Pancreas (tissue), 10 donors: ENCODE data around the gene LRP2BP. TPM values are rescaled to one million over a fixed set of nuclear protein-coding genes. Genes with fewer than 3 reads are reported as not detected.

Experiments used
- ATAC-seq, 4 donors: fragments of 200-7000 bp; cut with Tn5 transposase; one replicate each; pipeline versions ENCODE4 v1.8.0 to v1.9.1; 2020; ENCODE audit warnings: mild to moderate bottlenecking in 4 of 4, moderate library complexity in 4 of 4
- DNase-seq, 6 donors: peaks; one replicate each; pipeline ENCODE4 v3.0.0-alpha.2; 2020
- FAIRE-seq: peaks from 2 replicates; lab custom pipeline; 2012; peaks lifted over from hg19 to GRCh38; lab: Jason Lieb, UNC
- H3K27ac ChIP-seq, 4 donors: fragments of 200-600 bp; sonication (generic); 1 replicate in 3 of 4; 2 replicates in 1 of 4; pipeline versions ENCODE4 v1.5.0 to v1.8.0; 2020
- H3K27me3 ChIP-seq, 4 donors: fragments of 200-600 bp; one replicate each; pipeline ENCODE4 v1.8.0; 2021
- H3K36me3 ChIP-seq, 3 donors: fragments of 200-600 bp; sonication (generic) in 1 of 3; one replicate each; pipeline versions ENCODE4 v1.5.0 to v1.8.0; 2020 to 2021
- H3K4me1 ChIP-seq, 3 donors: fragments of 200-600 bp; one replicate each; pipeline ENCODE4 v1.8.0; 2021
- H3K4me3 ChIP-seq, 4 donors: fragments of 200-600 bp; sonication (generic) in 2 of 4; one replicate each; pipeline versions ENCODE4 v1.5.0 to v1.8.0; 2020 to 2021
- H3K9me3 ChIP-seq, 4 donors: fragments of 200-600 bp; one replicate each; pipeline ENCODE4 v1.8.0; 2021
- CTCF ChIP-seq, 4 donors: fragments of 200-600 bp; sonication (generic) in 3 of 4; IDR thresholded peaks; one replicate each; pipeline versions ENCODE4 v1.5.0 to v1.8.0; 2021; ENCODE audit warnings: antibody characterized with exemption in 4 of 4
- WGBS, 2 donors: extraction: QIAGEN DNeasy Blood & Tissue Kit; methylation state at CpG; one replicate each; pipeline ENCODE4 v1.1.7; 2013; 5-methylcytosine and 5-hydroxymethylcytosine counted together
- intact Hi-C, 3 donors: fragments of 100-400 bp; cut with DNase I; formaldehyde crosslinking; loops; one replicate each; pipeline versions ENCODE4 v1.11.1 to v1.14.2; 2022
- polyA plus RNA-seq, 2 donors: library from polyadenylated mRNA; stranded (reverse); fragments of 200-250 nt; gene quantifications; one replicate each; pipeline ENCODE4 v1.2.3, GENCODE V29; 2013
- total RNA-seq, 6 donors: library from RNA; stranded (reverse); fragmentation: NEBNext Ultra II Directional in 4 of 6; extraction: Animal tissue kit (Norgen Biotek cat#: 25700) in 4 of 6; gene quantifications; one replicate each; pipeline versions ENCODE4 v1.2.1 to v1.2.4, GENCODE V29; 2021 to 2023
- donor health status: healthy with polysubstance abuse.
- donor health status: DM: no; HTN: no; CAD: no; lungs with moderate emphysema.
- donor health status: DM: no; HTN: no; CAD: no.
- donor health status: control.
- donor health status: control.
- donor health status: Bipolar disorder and iron deficiency.
- donor health status: DM: yes; HTN: yes; CAD: no.
- donor health status: DM: no; HTN: no; CAD: no.
- donor health status: DM: no; HTN: no; CAD: no.
- donor health status: DM: yes; HTN: yes; CAD: no.

The LRP2BP gene
- total and polyA plus RNA-seq, 8 donors = 0.72 to 2.1 (median 1.00) TPM

GRCh38 chr4:185405296-185405999 lies 9.7 kb upstream of the LRP2BP start:
- intact Hi-C loops = no loop called here
- H3K27me3 ChIP-seq = no peaks in the 10 kb centered on the region
- no peak for TF ChIP-seq CTCF (IDR thresholded peaks at IDR 0.05)
- no peak overlapping the region for H3K4me3 ChIP-seq
- no peak for FAIRE-seq
- DNase-seq = no peak
- peak overlapping the region in 2 of 4 donors; percentile 57 to 67 for H3K27ac ChIP-seq
- WGBS, 2 donors = 45 to 49% methylated on average over 6 of the region's 6 CpGs
- peaks cover 0 to 7% (median 0%) of the 10 kb centered on the region in 3 donors for H3K36me3 ChIP-seq
- no peaks in the 10 kb centered on the region for H3K9me3 ChIP-seq
- ATAC-seq = peak; percentile 57 to 85 (median 76)
- H3K4me1 ChIP-seq = peaks cover 0 to 14% (median 5%) of the 10 kb centered on the region in 3 donors

GRCh38 chr4:185404031-185404430 lies 8.3 kb upstream of the LRP2BP start:
- Histone ChIP-seq H3K4me3 (no peak overlapping the region), H3K36me3 (peaks cover 0 to 7% (median 0%) of the 10 kb centered on the region in 3 donors), H3K9me3 (no peaks in the 10 kb centered on the region), H3K27ac (no peak overlapping the region), H3K4me1 (peaks cover 0 to 14% (median 7%) of the 10 kb centered on the region in 3 donors), H3K27me3 (no peaks in the 10 kb centered on the region)
- no peak for TF ChIP-seq CTCF (IDR thresholded peaks at IDR 0.05)
- intact Hi-C loops = no loop called here
- no peak for ATAC-seq
- FAIRE-seq = no peak
- 95 to 97% methylated on average over 4 of the region's 4 CpGs for WGBS, 2 donors
- DNase-seq = no peak

- DNase-seq = no peak
- peaks cover 0 to 7% (median 6%) of the 10 kb centered on the region in 3 donors for H3K4me1 ChIP-seq
- intact Hi-C loops = no loop called here
- H3K27ac ChIP-seq = peak overlapping the region in 2 of 4 donors; percentile 100
- H3K27me3 ChIP-seq = no peaks in the 10 kb centered on the region
- ATAC-seq = no peak
- peak overlapping the region in 3 of 4 donors; percentile 4 to 71 (median 70) for H3K4me3 ChIP-seq
- WGBS, 2 donors = 28 to 33% methylated on average over 8 of the region's 8 CpGs
- H3K36me3 ChIP-seq = peaks cover 0 to 3% (median 0%) of the 10 kb centered on the region in 3 donors
- TF ChIP-seq CTCF (IDR thresholded peaks at IDR 0.05) = no peak
- FAIRE-seq = peak; percentile 67
- no peaks in the 10 kb centered on the region for H3K9me3 ChIP-seq
These were observed 3.7 kb upstream of the LRP2BP start for GRCh38 chr4:185399466-185399865.

GRCh38 chr4:185398618-185399017 lies 2.9 kb upstream of the LRP2BP start:
- no peak for DNase-seq
- Histone ChIP-seq H3K4me1 (peaks cover 0 to 7% (median 6%) of the 10 kb centered on the region in 3 donors), H3K36me3 (peaks cover 0 to 3% (median 0%) of the 10 kb centered on the region in 3 donors), H3K27ac (peak overlapping the region in 2 of 4 donors; percentile 100), H3K9me3 (no peaks in the 10 kb centered on the region), H3K27me3 (no peaks in the 10 kb centered on the region), H3K4me3 (peak overlapping the region in 3 of 4 donors; percentile 36 to 71 (median 70))
- TF ChIP-seq CTCF (IDR thresholded peaks at IDR 0.05) = no peak
- intact Hi-C loops = no loop called here
- FAIRE-seq = no peak
- no peak for ATAC-seq
- WGBS, 2 donors = 22 to 33% methylated on average over 2 of the region's 2 CpGs
